LNCaP clone FGC (cell line): ENCODE data around the gene ATRNL1.
A peak's percentile ranks its signal among the peaks of the same experiment; 100 is the strongest.

ENCODE experiments used
- DNase-seq: peaks from one replicate; pipeline ENCODE4 v3.0.0-alpha.2; 2011; ENCODE audit warnings: low read depth
- H3K4me3 ChIP-seq: 2 replicates; pipeline ENCODE4 v1.5.1; 2011; ENCODE audit warnings: mild to moderate bottlenecking, low read depth, low read length, control low read depth
- CTCF ChIP-seq: IDR thresholded peaks from 2 replicates; pipeline ENCODE4 v1.5.1; 2012; ENCODE audit warnings: mild to moderate bottlenecking; ENCODE audit not compliant: control insufficient read depth, insufficient read depth; ENCODE audit errors: extremely low read depth

ATRNL1 gene

GRCh38 chr10:115956225-115957011 lies 863.3 kb downstream of the ATRNL1 start:
- TF ChIP-seq CTCF: no peak
- DNase-seq: no peak
- no peak overlapping the region for H3K4me3 ChIP-seq

- H3K4me3 ChIP-seq: no peak overlapping the region
- DNase-seq: no peak
- TF ChIP-seq CTCF: no peak
These were observed 863.8 kb downstream of the ATRNL1 start for GRCh38 chr10:115957012-115957399.

GRCh38 chr10:115957786-115958442 lies 864.7 kb downstream of the ATRNL1 start:
- TF ChIP-seq CTCF: no peak
- H3K4me3 ChIP-seq: no peak overlapping the region
- DNase-seq: no peak

GRCh38 chr10:115963848-115964247 lies 870.7 kb downstream of the ATRNL1 start:
- peak; percentile 32 for TF ChIP-seq CTCF
- no peak for DNase-seq
- no peak overlapping the region for H3K4me3 ChIP-seq

- no peak for DNase-seq
- TF ChIP-seq CTCF: no peak
- no peak overlapping the region for H3K4me3 ChIP-seq
These were observed 871.7 kb downstream of the ATRNL1 start for GRCh38 chr10:115964827-115965226.

- H3K4me3 ChIP-seq: no peak overlapping the region
- TF ChIP-seq CTCF: no peak
- DNase-seq: no peak
These were observed 872.2 kb downstream of the ATRNL1 start for GRCh38 chr10:115965376-115965775.
